GM13977 (cell line): Measurements from ENCODE around the gene SSMEM1.
"Not testable (repeated sequence)": the region's sequence is repeated elsewhere in the genome, so short reads cannot be mapped to it uniquely, and the experiment has no call there.

ENCODE experiments used
- DNase-seq: peaks from one replicate; pipeline ENCODE4 v3.0.0; 2012; ENCODE audit warnings: low spot score
- in situ Hi-C: fragments of 300-500 bp; cut with MboI; formaldehyde crosslinking; loops from one replicate; pipeline ENCODE4 v1.12.0; 2022; ENCODE audit warnings: low sequenced_read_pairs, low pct_unique_long_range_greater_than_20kb, mixed read lengths, inconsistent platforms; ENCODE audit not compliant: unreplicated experiment
- TF ChIP-seq, protein P1 (sequence below): IDR thresholded peaks from 2 replicates; pipeline ENCODE4 v1.5.1; 2012; ENCODE audit warnings: mild to moderate bottlenecking, control low read depth; ENCODE audit not compliant: insufficient read depth; ENCODE audit errors: extremely low read depth, missing control alignments

SSMEM1 gene

DNA sequence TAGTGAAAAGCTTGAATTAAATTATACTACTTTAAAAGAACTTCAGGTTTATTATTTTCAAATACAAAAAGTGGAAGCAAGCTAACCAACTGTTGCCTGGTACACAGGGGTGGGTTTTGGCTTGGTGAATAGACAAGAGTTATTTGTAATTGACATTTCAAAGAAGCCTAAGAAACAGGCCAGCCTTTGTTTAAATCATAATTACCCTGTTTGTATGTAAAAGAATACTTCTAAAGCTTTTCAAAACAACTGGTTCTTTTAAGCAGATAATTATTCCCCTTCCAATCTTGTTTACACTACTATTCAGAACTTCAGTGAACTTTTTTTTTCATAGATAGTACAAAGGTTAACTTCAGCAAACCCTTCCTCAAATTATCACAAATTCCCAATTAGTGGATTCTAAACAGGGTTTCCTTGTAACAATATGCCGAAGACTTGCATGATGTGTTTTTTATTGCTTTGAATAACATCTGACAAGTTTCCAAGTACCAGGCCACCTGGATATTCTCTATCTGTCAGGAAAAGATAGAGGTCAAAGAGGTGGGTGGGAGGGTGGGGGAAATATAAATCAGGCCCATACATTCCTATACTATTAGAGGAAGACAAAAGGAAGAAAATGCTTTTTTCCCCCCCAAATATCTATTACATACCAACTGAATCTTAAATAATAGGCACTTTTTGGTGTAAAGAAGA lies 20.4 kb downstream of the SSMEM1 start:
- TF ChIP-seq, protein P1, sequence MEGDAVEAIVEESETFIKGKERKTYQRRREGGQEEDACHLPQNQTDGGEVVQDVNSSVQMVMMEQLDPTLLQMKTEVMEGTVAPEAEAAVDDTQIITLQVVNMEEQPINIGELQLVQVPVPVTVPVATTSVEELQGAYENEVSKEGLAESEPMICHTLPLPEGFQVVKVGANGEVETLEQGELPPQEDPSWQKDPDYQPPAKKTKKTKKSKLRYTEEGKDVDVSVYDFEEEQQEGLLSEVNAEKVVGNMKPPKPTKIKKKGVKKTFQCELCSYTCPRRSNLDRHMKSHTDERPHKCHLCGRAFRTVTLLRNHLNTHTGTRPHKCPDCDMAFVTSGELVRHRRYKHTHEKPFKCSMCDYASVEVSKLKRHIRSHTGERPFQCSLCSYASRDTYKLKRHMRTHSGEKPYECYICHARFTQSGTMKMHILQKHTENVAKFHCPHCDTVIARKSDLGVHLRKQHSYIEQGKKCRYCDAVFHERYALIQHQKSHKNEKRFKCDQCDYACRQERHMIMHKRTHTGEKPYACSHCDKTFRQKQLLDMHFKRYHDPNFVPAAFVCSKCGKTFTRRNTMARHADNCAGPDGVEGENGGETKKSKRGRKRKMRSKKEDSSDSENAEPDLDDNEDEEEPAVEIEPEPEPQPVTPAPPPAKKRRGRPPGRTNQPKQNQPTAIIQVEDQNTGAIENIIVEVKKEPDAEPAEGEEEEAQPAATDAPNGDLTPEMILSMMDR, result no peak
- in situ Hi-C loops, result no loop called here
- no peak for DNase-seq

DNA sequence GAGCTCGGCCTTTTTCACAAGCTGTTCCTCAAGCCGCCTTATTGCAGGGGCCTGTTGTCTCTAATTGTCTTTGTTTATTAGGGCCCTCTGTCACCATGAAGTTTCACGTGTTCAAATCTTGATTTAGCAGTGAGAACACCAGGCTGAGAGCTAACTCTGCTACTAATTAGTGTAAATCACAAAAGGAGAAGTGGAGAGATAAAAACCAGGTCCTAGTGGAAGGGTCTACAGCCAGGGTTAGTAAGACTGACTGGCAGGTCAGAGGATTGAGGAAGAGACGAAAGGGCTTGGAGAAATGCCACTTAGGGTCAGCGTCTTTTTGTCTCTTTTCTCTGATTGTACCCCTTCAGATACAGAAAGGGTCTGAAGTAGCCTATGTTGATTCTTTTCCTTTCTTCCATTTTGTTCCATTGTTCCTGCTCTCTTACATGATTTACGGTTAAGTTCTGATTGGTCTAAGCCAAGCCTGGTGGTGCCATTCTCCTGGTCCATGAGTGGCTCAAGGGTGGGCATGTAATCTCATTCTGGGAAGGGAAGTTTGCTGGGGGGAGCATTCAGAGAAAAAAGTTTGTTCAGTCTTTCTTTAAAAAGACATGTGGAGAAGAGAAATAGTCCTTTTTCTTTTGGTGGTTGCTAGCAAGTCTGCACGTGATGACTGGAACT lies 21.3 kb downstream of the SSMEM1 start:
- in situ Hi-C loops, result no loop called here
- TF ChIP-seq, protein P1, result no peak
- DNase-seq, result no peak

- in situ Hi-C loops, DNase-seq: not testable (repeated sequence)
These were observed 22.3 kb downstream of the SSMEM1 start for GRCh38 chr7:130229981-130230380.

- TF ChIP-seq, protein P1, result no peak
- in situ Hi-C loops, result no loop called here
- DNase-seq, result no peak
These were observed 24.1 kb downstream of the SSMEM1 start for GRCh38 chr7:130231792-130232191.

GRCh38 chr7:130232209-130232608 lies 24.5 kb downstream of the SSMEM1 start:
- TF ChIP-seq, protein P1, result no peak
- in situ Hi-C loops, result no loop called here
- no peak for DNase-seq

- in situ Hi-C loops, result no loop called here
These were observed 26.4 kb downstream of the SSMEM1 start for GRCh38 chr7:130234078-130234477.

DNA sequence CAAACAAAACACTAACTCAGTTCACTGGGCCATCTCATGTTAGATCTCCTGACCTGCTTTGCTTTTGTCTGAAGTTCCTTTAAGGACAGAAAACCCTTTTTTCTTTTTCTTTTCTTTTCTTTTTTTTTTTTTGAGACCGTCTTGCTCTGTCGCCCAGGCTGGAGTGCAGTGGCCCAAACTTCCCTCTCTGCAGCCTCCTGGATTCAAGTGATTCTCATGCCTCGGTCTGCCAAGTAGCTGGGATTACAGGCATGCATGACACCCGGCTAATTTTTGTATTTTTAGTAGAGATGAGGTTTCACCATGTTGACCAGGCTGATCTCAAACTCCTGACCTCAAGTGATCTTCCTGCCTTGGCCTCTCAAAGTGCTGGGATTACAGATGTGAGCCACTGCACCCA lies 28.7 kb downstream of the SSMEM1 start:
- DNase-seq, in situ Hi-C loops: not testable (repeated sequence)

More at GRCh38 chr7:130234078-130234477, 26.4 kb downstream of the SSMEM1 start:
- DNase-seq, result no peak
- TF ChIP-seq, protein P1, result no peak
